IMR-90 (cell line): ENCODE measurements around the gene SUN1. TPM values are rescaled to one million over a fixed set of nuclear protein-coding genes. Genes with fewer than 3 reads are reported as not detected.

Experiments used
- ATAC-seq: fragments of 200-7000 bp; cut with Tn5 transposase; 2 replicates; pipeline ENCODE4 v1.9.1; 2020; ENCODE audit warnings: low read depth, mild to moderate bottlenecking, moderate library complexity
- BruUV-seq: library from RNA; stranded (reverse); fragments of 400-500 nt; replicated peaks from 2 replicates; lab custom pipeline; 2021; lab: Mats Ljungman, UMichigan
- CTCF ChIA-PET: fragments of 300-600 bp; formaldehyde crosslinking; extraction: SDS; loops from one replicate; lab custom pipeline; 2021; ENCODE audit warnings: antibody characterized with exemption; lab: Yijun Ruan, JAX
- POLR2A ChIA-PET: fragments of 300-600 bp; sonication (Branson Sonifier 250); formaldehyde crosslinking; loops from one replicate; lab custom pipeline; 2022; ENCODE audit warnings: antibody characterized with exemption; ENCODE audit not compliant: unreplicated experiment; lab: Charles Lee
- DNase-seq: peaks from one replicate; pipeline ENCODE4 v3.0.0; 2013
- H2AFZ ChIP-seq: replicated peaks from 2 replicates; pipeline ENCODE3; 2013; ENCODE audit warnings: low read length, mild to moderate bottlenecking; ENCODE audit not compliant: poor library complexity
- H2AK5ac ChIP-seq: 2 replicates; pipeline ENCODE4 v1.6.1; 2013; ENCODE audit warnings: low read depth, low read length, inconsistent platforms
- H2AK9ac ChIP-seq: replicated peaks from 2 replicates; pipeline ENCODE3; 2013; ENCODE audit warnings: mild to moderate bottlenecking, low read depth, low read length, moderate library complexity; ENCODE audit not compliant: poor library complexity
- H2BK120ac ChIP-seq: 2 replicates; pipeline ENCODE4 v1.6.1; 2013; ENCODE audit warnings: low read depth, low read length, inconsistent platforms
- H2BK15ac ChIP-seq: 3 replicates; pipeline ENCODE4 v1.6.1; 2013; ENCODE audit warnings: low read depth, low read length, inconsistent platforms
- H2BK20ac ChIP-seq: 2 replicates; pipeline ENCODE4 v1.6.1; 2013; ENCODE audit warnings: low read depth, mild to moderate bottlenecking, inconsistent platforms, low read length, moderate library complexity
- H2BK5ac ChIP-seq: 2 replicates; pipeline ENCODE4 v1.6.1; 2013; ENCODE audit warnings: mild to moderate bottlenecking, low read depth, low read length, inconsistent platforms; ENCODE audit not compliant: poor library complexity, severe bottlenecking
- H3K14ac ChIP-seq: replicated peaks from 2 replicates; pipeline ENCODE4 v1.6.1; 2013; ENCODE audit warnings: low read depth, low read length, inconsistent platforms
- H3K18ac ChIP-seq: 2 replicates; pipeline ENCODE4 v1.6.1; 2013; ENCODE audit warnings: low read depth, low read length, control low read depth
- H3K23ac ChIP-seq: 2 replicates; pipeline ENCODE4 v1.6.1; 2013; ENCODE audit warnings: low read depth, low read length, inconsistent platforms
- H3K27ac ChIP-seq: 2 replicates; pipeline ENCODE4 v1.5.1; 2013; ENCODE audit warnings: mild to moderate bottlenecking, control low read depth, low read length; ENCODE audit not compliant: insufficient read depth
- H3K27me3 ChIP-seq: 2 replicates; pipeline ENCODE4 v1.6.1; 2013; ENCODE audit warnings: low read length; ENCODE audit not compliant: control insufficient read depth, insufficient read depth
- H3K36me3 ChIP-seq: 2 replicates; pipeline ENCODE4 v1.6.1; 2013; ENCODE audit warnings: low read length, mixed read lengths; ENCODE audit not compliant: control insufficient read depth, insufficient read depth
- H3K4ac ChIP-seq: 2 replicates; pipeline ENCODE4 v1.6.1; 2013; ENCODE audit warnings: low read depth, low read length, inconsistent platforms
- H3K4me1 ChIP-seq: 2 replicates; pipeline ENCODE4 v1.6.1; 2013; ENCODE audit warnings: low read length, mixed read lengths; ENCODE audit not compliant: control insufficient read depth, insufficient read depth
- H3K4me2 ChIP-seq: 2 replicates; pipeline ENCODE4 v1.6.1; 2013; ENCODE audit warnings: low read depth, mild to moderate bottlenecking, control low read depth, low read length, moderate library complexity
- H3K4me3 ChIP-seq: 2 replicates; pipeline ENCODE4 v1.5.1; 2013; ENCODE audit warnings: low read depth, mild to moderate bottlenecking, control low read depth, low read length, moderate library complexity; ENCODE audit not compliant: insufficient read depth
- H3K56ac ChIP-seq: 2 replicates; pipeline ENCODE4 v1.6.1; 2013; ENCODE audit warnings: low read length, inconsistent platforms; ENCODE audit not compliant: insufficient read depth; ENCODE audit errors: extremely low read depth
- H3K79me1 ChIP-seq, 2 experiments: 2 replicates each; pipeline ENCODE4 v1.6.1; 2013; ENCODE audit warnings: low read length in 2 of 2, inconsistent platforms in 1 of 2, low read depth in 1 of 2
- H3K9ac ChIP-seq: 2 replicates; pipeline ENCODE4 v1.6.1; 2013; ENCODE audit warnings: low read depth, low read length, control low read depth
- H3K9me1 ChIP-seq: 2 replicates; pipeline ENCODE4 v1.6.1; 2013; ENCODE audit warnings: low read length, inconsistent platforms; ENCODE audit not compliant: insufficient read depth
- H3K9me3 ChIP-seq: 2 replicates; pipeline ENCODE4 v1.6.1; 2013; ENCODE audit warnings: low read length; ENCODE audit not compliant: control insufficient read depth, insufficient read depth
- H4K20me1 ChIP-seq: 2 replicates; pipeline ENCODE4 v1.6.1; 2013; ENCODE audit warnings: low read length, inconsistent platforms; ENCODE audit not compliant: insufficient read depth
- H4K5ac ChIP-seq: 2 replicates; pipeline ENCODE4 v1.6.1; 2013; ENCODE audit warnings: mild to moderate bottlenecking, low read depth, low read length, control low read depth
- H4K8ac ChIP-seq, 2 experiments: 2 replicates each; pipeline ENCODE4 v1.6.1; 2013; ENCODE audit warnings: low read depth in 2 of 2, low read length in 2 of 2, control low read depth in 1 of 2, inconsistent platforms in 1 of 2
- H4K91ac ChIP-seq: 2 replicates; pipeline ENCODE4 v1.6.1; 2013; ENCODE audit warnings: low read depth, low read length, inconsistent platforms; ENCODE audit not compliant: insufficient read depth
- BHLHE40 ChIP-seq: fragments of 150-350 bp; IDR thresholded peaks from 2 replicates; pipeline ENCODE4 v1.6.1; 2016; ENCODE audit warnings: mild to moderate bottlenecking, low read depth, low read length
- CEBPB ChIP-seq: IDR thresholded peaks from 2 replicates; pipeline ENCODE4 v1.6.1; 2012; ENCODE audit warnings: low read depth, low read length, improper control_type of control experiment
- CHD1 ChIP-seq: IDR thresholded peaks from 2 replicates; pipeline ENCODE4 v1.6.1; 2012; ENCODE audit warnings: low read depth, low read length, improper control_type of control experiment
- ELK1 ChIP-seq: fragments of 150-350 bp; IDR thresholded peaks from 2 replicates; pipeline ENCODE4 v1.6.1; 2016; ENCODE audit warnings: low read depth, mild to moderate bottlenecking, low read length, moderate library complexity, borderline replicate concordance
- FOS ChIP-seq: fragments of 150-350 bp; IDR thresholded peaks from 2 replicates; pipeline ENCODE4 v1.6.1; 2016; ENCODE audit warnings: low read depth, low read length
- MAFK ChIP-seq: IDR thresholded peaks from 2 replicates; pipeline ENCODE4 v1.6.1; 2012; ENCODE audit warnings: low read depth, low read length, improper control_type of control experiment
- MAZ ChIP-seq: IDR thresholded peaks from 2 replicates; pipeline ENCODE4 v1.6.1; 2012; ENCODE audit warnings: low read depth, mild to moderate bottlenecking, low read length, improper control_type of control experiment, moderate library complexity, borderline replicate concordance
- MXI1 ChIP-seq: IDR thresholded peaks from 2 replicates; pipeline ENCODE4 v1.6.1; 2012; ENCODE audit warnings: low read depth, mild to moderate bottlenecking, low read length, moderate library complexity, borderline replicate concordance
- NFE2L2 ChIP-seq: fragments of 150-350 bp; IDR thresholded peaks from 2 replicates; pipeline ENCODE4 v1.6.1; 2016; ENCODE audit warnings: low read depth, mild to moderate bottlenecking, low read length
- POLR2A ChIP-seq: IDR thresholded peaks from 2 replicates; pipeline ENCODE4 v1.6.1; 2012; ENCODE audit warnings: mild to moderate bottlenecking, low read depth, low read length
- RAD21 ChIP-seq: IDR thresholded peaks from 2 replicates; pipeline ENCODE4 v1.6.1; 2012; ENCODE audit warnings: low read length, improper control_type of control experiment
- RCOR1 ChIP-seq: IDR thresholded peaks from 2 replicates; pipeline ENCODE4 v1.6.1; 2012; ENCODE audit warnings: mild to moderate bottlenecking, low read length, improper control_type of control experiment; ENCODE audit not compliant: insufficient replicate concordance
- RFX5 ChIP-seq: IDR thresholded peaks from 2 replicates; pipeline ENCODE4 v1.8.0; 2012; ENCODE audit warnings: low read depth, mild to moderate bottlenecking, low read length, moderate library complexity
- SMC3 ChIP-seq: fragments of 150-350 bp; IDR thresholded peaks from 2 replicates; pipeline ENCODE4 v1.6.1; 2016; ENCODE audit warnings: low read depth, mild to moderate bottlenecking, antibody characterized with exemption, low read length, moderate library complexity
- USF2 ChIP-seq: fragments of 150-350 bp; IDR thresholded peaks from 2 replicates; pipeline ENCODE4 v1.6.1; 2017; ENCODE audit warnings: mild to moderate bottlenecking, antibody characterized with exemption, low read length, low read depth
- WGBS, 2 experiments: methylation state at CpG; one replicate each; pipeline versions ENCODE4 v1.1.5 to v1.1.7; 2013; ENCODE audit warnings: missing lambda C conversion rate in 2 of 2; ENCODE audit not compliant: insufficient read length in 1 of 2; ENCODE audit errors: extremely low coverage in 2 of 2; 5-methylcytosine and 5-hydroxymethylcytosine counted together
- dilution Hi-C: fragments of 300-500 bp; cut with HindIII; formaldehyde crosslinking; loops from one replicate; pipeline ENCODE4 v1.14.3; 2018; ENCODE audit warnings: low sequenced_read_pairs; ENCODE audit not compliant: unreplicated experiment
- in situ Hi-C: fragments of 300-500 bp; cut with MboI; formaldehyde crosslinking; loops from 3 replicates; pipeline ENCODE4 v1.14.3; 2019; ENCODE audit warnings: low sequenced_read_pairs, inconsistent platforms, mixed read lengths
- intact Hi-C: fragments of 100-400 bp; cut with micrococcal nuclease; formaldehyde crosslinking; loops from 2 replicates; pipeline ENCODE4 v1.10.0; 2022
- polyA plus RNA-seq, 3 experiments: library from polyadenylated mRNA; depleted of rRNA; stranded (reverse); fragments of >200 nt; gene quantifications; 2 replicates each; pipeline ENCODE4 v1.2.3, GENCODE V29; 2012; ENCODE audit warnings: low replicate concordance in 1 of 3
- total RNA-seq: library from RNA; depleted of rRNA; stranded (reverse); fragments of >200 nt; gene quantifications from 2 replicates; pipeline ENCODE4 v1.2.3, GENCODE V29; 2012
- TF ChIP-seq, protein P1 (sequence below): conservative IDR thresholded peaks from 2 replicates; pipeline ENCODE4 v1.5.1; 2012; ENCODE audit warnings: mild to moderate bottlenecking, low read depth, low read length, improper control_type of control experiment

Gene SUN1
- total and polyA plus RNA-seq, 2 of the 4 experiments (the other 2 are of a cell fraction): 113 to 239 TPM

GRCh38 chr7:855686-856369, 23.6 kb downstream of the SUN1 start:
- Histone ChIP-seq H2BK5ac (no peak overlapping the region), H3K56ac (no peak overlapping the region), H4K8ac (no peak overlapping the region), H4K20me1 (peaks cover 9% of the 10 kb centered on the region; the same call in 1 of the 2 replicates), H3K9me3 (no peaks in the 10 kb centered on the region), H3K4me2 (no peak overlapping the region), H3K18ac (no peak overlapping the region), H2AK9ac (no peak overlapping the region), H3K4ac (no peak overlapping the region), H3K27ac (no peak overlapping the region), H3K9ac (no peak overlapping the region), H3K9me1 (no peaks in the 10 kb centered on the region), H3K14ac (no peak overlapping the region), H2BK20ac (no peak overlapping the region), H2AFZ (no peak overlapping the region), H3K79me1 (peaks cover 8 to 24% of the 10 kb centered on the region in 2 experiments; a peak in 3 of 4 replicates), H3K4me3 (no peak overlapping the region), H2BK15ac (no peak overlapping the region), H2BK120ac (no peak overlapping the region), H3K4me1 (no peaks in the 10 kb centered on the region), H4K91ac (no peak overlapping the region), H2AK5ac (no peak overlapping the region), H4K5ac (no peak overlapping the region), H3K36me3 (peaks cover 74% of the 10 kb centered on the region), H3K27me3 (no peaks in the 10 kb centered on the region), H3K23ac (no peak overlapping the region)
- TF ChIP-seq MAFK: no peak
- TF ChIP-seq USF2: no peak
- TF ChIP-seq CEBPB: no peak
- TF ChIP-seq POLR2A: no peak
- TF ChIP-seq FOS: no peak
- TF ChIP-seq NFE2L2: no peak
- no peak for TF ChIP-seq MAZ
- no peak for TF ChIP-seq MXI1
- no peak for TF ChIP-seq RCOR1
- TF ChIP-seq ELK1: no peak
- no peak for TF ChIP-seq SMC3
- no peak for TF ChIP-seq CHD1
- no peak for TF ChIP-seq RFX5
- no peak for TF ChIP-seq RAD21
- no peak for TF ChIP-seq BHLHE40
- TF ChIP-seq, protein P1, sequence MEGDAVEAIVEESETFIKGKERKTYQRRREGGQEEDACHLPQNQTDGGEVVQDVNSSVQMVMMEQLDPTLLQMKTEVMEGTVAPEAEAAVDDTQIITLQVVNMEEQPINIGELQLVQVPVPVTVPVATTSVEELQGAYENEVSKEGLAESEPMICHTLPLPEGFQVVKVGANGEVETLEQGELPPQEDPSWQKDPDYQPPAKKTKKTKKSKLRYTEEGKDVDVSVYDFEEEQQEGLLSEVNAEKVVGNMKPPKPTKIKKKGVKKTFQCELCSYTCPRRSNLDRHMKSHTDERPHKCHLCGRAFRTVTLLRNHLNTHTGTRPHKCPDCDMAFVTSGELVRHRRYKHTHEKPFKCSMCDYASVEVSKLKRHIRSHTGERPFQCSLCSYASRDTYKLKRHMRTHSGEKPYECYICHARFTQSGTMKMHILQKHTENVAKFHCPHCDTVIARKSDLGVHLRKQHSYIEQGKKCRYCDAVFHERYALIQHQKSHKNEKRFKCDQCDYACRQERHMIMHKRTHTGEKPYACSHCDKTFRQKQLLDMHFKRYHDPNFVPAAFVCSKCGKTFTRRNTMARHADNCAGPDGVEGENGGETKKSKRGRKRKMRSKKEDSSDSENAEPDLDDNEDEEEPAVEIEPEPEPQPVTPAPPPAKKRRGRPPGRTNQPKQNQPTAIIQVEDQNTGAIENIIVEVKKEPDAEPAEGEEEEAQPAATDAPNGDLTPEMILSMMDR: no peak
- in situ Hi-C loops (no loop called here), intact Hi-C loops (no loop called here), dilution Hi-C loops (no loop called here)
- ATAC-seq (no peak), DNase-seq (no peak)
- CTCF ChIA-PET: no interaction called here
- BruUV-seq: no TSS peak
- POLR2A ChIA-PET: no interaction called here
- 94% methylated on average over 15 of the region's 29 CpGs; no CpG with 5 or more reads in 1 of the 2 experiments for WGBS, 2 experiments
